HepG2 (cell line): Measurements from ENCODE around the gene CFL1. TPM values are rescaled to one million over a fixed set of nuclear protein-coding genes. Genes with fewer than 3 reads are reported as not detected.

ENCODE experiments used
- ATF7-NPFF ChIP-seq: sonication (generic); formaldehyde crosslinking; IDR thresholded peaks from 2 replicates; pipeline ENCODE4 v1.8.1; 2023; ENCODE audit warnings: mild to moderate bottlenecking, low read depth, missing genetic modification reagents, moderate library complexity
- CENPX ChIP-seq: sonication (generic); formaldehyde crosslinking; IDR thresholded peaks from 2 replicates; pipeline ENCODE4 v1.9.0; 2021; ENCODE audit warnings: mild to moderate bottlenecking, missing genetic modification reagents, moderate library complexity
- E2F5 ChIP-seq: sonication (generic); formaldehyde crosslinking; conservative IDR thresholded peaks from 2 replicates; pipeline ENCODE4 v1.4.0; 2020; ENCODE audit warnings: missing genetic modification reagents
- ETV6 ChIP-seq: sonication (generic); formaldehyde crosslinking; conservative IDR thresholded peaks from 2 replicates; pipeline ENCODE4 v1.4.0; 2020; ENCODE audit warnings: missing genetic modification reagents
- HHEX ChIP-seq: IDR thresholded peaks from 2 replicates; pipeline ENCODE4 v1.6.1; 2016; ENCODE audit warnings: control low read depth
- HNRNPH1 ChIP-seq: fragments of 200-400 bp; formaldehyde crosslinking; optimal IDR thresholded peaks from 2 replicates; pipeline ENCODE3; 2017; ENCODE audit warnings: mild to moderate bottlenecking, low read depth, low read length
- IKZF4 ChIP-seq: sonication (generic); formaldehyde crosslinking; IDR thresholded peaks from 2 replicates; pipeline ENCODE4 v1.5.1; 2020; ENCODE audit warnings: borderline replicate concordance, mild to moderate bottlenecking, low read depth, missing genetic modification reagents; ENCODE audit errors: not compliant biosample characterization
- PHF8 ChIP-seq: sonication (generic); formaldehyde crosslinking; IDR thresholded peaks from 2 replicates; pipeline ENCODE4 v1.5.0; 2020; ENCODE audit warnings: missing genetic modification reagents
- THAP11 ChIP-seq: IDR thresholded peaks from 2 replicates; pipeline ENCODE4 v1.6.1; 2016; ENCODE audit warnings: missing biosample characterization, missing genetic modification reagents
- ZIK1 ChIP-seq: sonication (generic); formaldehyde crosslinking; IDR thresholded peaks from 2 replicates; pipeline ENCODE4 v1.5.0; 2020; ENCODE audit warnings: mild to moderate bottlenecking, low read depth, missing genetic modification reagents, borderline replicate concordance
- ZNF136 ChIP-seq: sonication (generic); formaldehyde crosslinking; IDR thresholded peaks from 2 replicates; pipeline ENCODE4 v1.8.1; 2022; ENCODE audit warnings: low read depth, mild to moderate bottlenecking, moderate library complexity, missing genetic modification reagents
- ZNF574 ChIP-seq: sonication (generic); formaldehyde crosslinking; IDR thresholded peaks from 2 replicates; pipeline ENCODE4 v1.4.0; 2020; ENCODE audit warnings: missing genetic modification reagents
- ZNF746 ChIP-seq: sonication (generic); formaldehyde crosslinking; IDR thresholded peaks from 2 replicates; pipeline ENCODE4 v1.8.0; 2022; ENCODE audit warnings: mild to moderate bottlenecking, missing genetic modification reagents
- ZNF749 ChIP-seq: sonication (generic); formaldehyde crosslinking; IDR thresholded peaks from 2 replicates; pipeline ENCODE4 v1.8.0; 2022; ENCODE audit warnings: mild to moderate bottlenecking, missing genetic modification reagents, moderate library complexity, borderline replicate concordance
- ZNF883 ChIP-seq: sonication (generic); formaldehyde crosslinking; IDR thresholded peaks from 2 replicates; pipeline ENCODE4 v1.5.1; 2020; ENCODE audit warnings: mild to moderate bottlenecking, missing genetic modification reagents; ENCODE audit errors: not compliant biosample characterization
- ZZZ3 ChIP-seq: sonication (generic); formaldehyde crosslinking; IDR thresholded peaks from 2 replicates; pipeline ENCODE4 v1.4.0; 2020; ENCODE audit warnings: missing genetic modification reagents, mild to moderate bottlenecking, borderline replicate concordance
- polyA plus RNA-seq, 8 experiments: library from polyadenylated mRNA; depleted of rRNA in 3 of 8; stranded (reverse) in 7 of 8; unstranded in 1 of 8; fragments of >200 nt; fragmentation: Illumina TruSeq in 4 of 8; extraction: Trizol in 4 of 8; gene quantifications; 2 replicates each; pipeline versions ENCODE4 v1.2.1 to v1.2.3, GENCODE V29; 2011 to 2016; ENCODE audit warnings: low read depth in 4 of 8, missing spikeins in 1 of 8, mixed read lengths in 1 of 8; ENCODE audit not compliant: insufficient read depth in 1 of 8
- total RNA-seq, 5 experiments: library from RNA; depleted of rRNA; stranded (reverse); fragments of >200 nt; fragmentation: Illumina TruSeq; extraction: Trizol; gene quantifications; 2 replicates each; pipeline ENCODE4 v1.2.3, GENCODE V29; 2016; ENCODE audit warnings: low read depth in 1 of 5
- TF ChIP-seq, protein P1 (sequence below): sonication (generic); formaldehyde crosslinking; IDR thresholded peaks from 2 replicates; pipeline ENCODE4 v1.5.1; 2020; ENCODE audit warnings: mild to moderate bottlenecking, missing genetic modification reagents, moderate library complexity
- TF ChIP-seq, protein P2 (sequence below): sonication (generic); formaldehyde crosslinking; IDR thresholded peaks from 2 replicates; pipeline ENCODE4 v1.4.0; 2020; ENCODE audit warnings: missing genetic modification reagents

Gene CFL1
- total and polyA plus RNA-seq, 2 of the 13 experiments (the other 11 are each of a cell fraction or from before 2014, with no cell fraction given): 379 to 383 TPM

DNA sequence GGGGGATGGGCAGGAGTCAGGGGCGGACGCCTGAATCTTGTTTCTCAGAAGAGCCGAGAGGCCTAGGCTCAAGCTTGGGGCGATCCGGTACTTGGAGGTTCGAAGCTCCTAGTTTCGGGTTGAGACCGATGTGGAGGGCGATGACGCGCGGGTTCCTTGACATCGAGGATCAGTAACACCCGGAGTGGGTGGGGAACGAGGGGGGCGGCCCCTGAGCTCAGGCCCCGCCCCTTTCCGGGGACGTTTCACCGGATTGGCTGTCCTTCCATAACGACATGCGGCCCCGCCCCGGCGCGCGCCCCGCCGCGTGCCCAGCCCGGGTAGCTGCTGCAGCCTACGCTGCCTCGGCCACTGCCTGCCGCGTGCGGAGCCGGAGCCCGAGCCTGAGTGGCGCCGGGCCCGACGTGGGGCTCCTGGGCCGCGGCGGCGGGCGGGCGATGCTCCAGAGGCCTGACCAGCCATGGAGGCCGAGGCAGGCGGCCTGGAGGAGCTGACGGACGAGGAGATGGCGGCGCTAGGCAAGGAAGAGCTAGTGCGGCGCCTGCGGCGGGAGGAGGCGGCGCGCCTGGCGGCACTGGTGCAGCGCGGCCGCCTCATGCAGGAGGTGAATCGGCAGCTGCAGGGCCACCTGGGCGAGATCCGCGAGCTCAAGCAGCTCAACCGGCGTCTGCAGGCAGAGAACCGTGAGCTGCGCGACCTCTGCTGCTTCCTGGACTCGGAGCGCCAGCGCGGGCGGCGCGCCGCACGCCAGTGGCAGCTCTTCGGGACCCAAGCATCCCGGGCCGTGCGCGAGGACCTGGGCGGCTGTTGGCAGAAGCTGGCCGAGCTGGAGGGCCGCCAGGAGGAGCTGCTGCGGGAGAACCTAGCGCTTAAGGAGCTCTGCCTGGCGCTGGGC lies 32.6 kb upstream of the CFL1 start, which contains the start of gene CCDC85B (continued):
- no peak for TF ChIP-seq E2F5 (CRISPR knock-in tag)
- peak; percentile 19 for TF ChIP-seq IKZF4
- peak; percentile 79 for TF ChIP-seq ATF7-NPFF (CRISPR knock-in tag)
- TF ChIP-seq ZIK1 (CRISPR knock-in tag): peak; percentile 96
- TF ChIP-seq CENPX (CRISPR knock-in tag): no peak
- peak; percentile 67 for TF ChIP-seq PHF8 (CRISPR knock-in tag)
- no peak for TF ChIP-seq HNRNPH1
- 0 out of 2 replicates have a peak, but pooled peaks have one; percentile 24 for TF ChIP-seq ETV6
- TF ChIP-seq HHEX (CRISPR knock-in tag): no peak
- TF ChIP-seq ZNF574 (CRISPR knock-in tag): peak; percentile 80
- peak; percentile 68 for TF ChIP-seq THAP11 (CRISPR knock-in tag)
- peak; percentile 72; the same call in 1 of the 2 replicates for TF ChIP-seq ZNF749 (CRISPR knock-in tag)
- TF ChIP-seq ZNF136 (CRISPR knock-in tag): no peak; the same call in 1 of the 2 replicates
- no peak for TF ChIP-seq ZNF883 (CRISPR knock-in tag)
- 0 out of 2 replicates have a peak, but pooled peaks have one; percentile 29 for TF ChIP-seq ZZZ3 (CRISPR knock-in tag)
- TF ChIP-seq, protein P1, sequence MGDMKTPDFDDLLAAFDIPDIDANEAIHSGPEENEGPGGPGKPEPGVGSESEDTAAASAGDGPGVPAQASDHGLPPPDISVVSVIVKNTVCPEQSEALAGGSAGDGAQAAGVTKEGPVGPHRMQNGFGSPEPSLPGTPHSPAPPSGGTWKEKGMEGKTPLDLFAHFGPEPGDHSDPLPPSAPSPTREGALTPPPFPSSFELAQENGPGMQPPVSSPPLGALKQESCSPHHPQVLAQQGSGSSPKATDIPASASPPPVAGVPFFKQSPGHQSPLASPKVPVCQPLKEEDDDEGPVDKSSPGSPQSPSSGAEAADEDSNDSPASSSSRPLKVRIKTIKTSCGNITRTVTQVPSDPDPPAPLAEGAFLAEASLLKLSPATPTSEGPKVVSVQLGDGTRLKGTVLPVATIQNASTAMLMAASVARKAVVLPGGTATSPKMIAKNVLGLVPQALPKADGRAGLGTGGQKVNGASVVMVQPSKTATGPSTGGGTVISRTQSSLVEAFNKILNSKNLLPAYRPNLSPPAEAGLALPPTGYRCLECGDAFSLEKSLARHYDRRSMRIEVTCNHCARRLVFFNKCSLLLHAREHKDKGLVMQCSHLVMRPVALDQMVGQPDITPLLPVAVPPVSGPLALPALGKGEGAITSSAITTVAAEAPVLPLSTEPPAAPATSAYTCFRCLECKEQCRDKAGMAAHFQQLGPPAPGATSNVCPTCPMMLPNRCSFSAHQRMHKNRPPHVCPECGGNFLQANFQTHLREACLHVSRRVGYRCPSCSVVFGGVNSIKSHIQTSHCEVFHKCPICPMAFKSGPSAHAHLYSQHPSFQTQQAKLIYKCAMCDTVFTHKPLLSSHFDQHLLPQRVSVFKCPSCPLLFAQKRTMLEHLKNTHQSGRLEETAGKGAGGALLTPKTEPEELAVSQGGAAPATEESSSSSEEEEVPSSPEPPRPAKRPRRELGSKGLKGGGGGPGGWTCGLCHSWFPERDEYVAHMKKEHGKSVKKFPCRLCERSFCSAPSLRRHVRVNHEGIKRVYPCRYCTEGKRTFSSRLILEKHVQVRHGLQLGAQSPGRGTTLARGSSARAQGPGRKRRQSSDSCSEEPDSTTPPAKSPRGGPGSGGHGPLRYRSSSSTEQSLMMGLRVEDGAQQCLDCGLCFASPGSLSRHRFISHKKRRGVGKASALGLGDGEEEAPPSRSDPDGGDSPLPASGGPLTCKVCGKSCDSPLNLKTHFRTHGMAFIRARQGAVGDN: peak; percentile 91
- TF ChIP-seq, protein P2, sequence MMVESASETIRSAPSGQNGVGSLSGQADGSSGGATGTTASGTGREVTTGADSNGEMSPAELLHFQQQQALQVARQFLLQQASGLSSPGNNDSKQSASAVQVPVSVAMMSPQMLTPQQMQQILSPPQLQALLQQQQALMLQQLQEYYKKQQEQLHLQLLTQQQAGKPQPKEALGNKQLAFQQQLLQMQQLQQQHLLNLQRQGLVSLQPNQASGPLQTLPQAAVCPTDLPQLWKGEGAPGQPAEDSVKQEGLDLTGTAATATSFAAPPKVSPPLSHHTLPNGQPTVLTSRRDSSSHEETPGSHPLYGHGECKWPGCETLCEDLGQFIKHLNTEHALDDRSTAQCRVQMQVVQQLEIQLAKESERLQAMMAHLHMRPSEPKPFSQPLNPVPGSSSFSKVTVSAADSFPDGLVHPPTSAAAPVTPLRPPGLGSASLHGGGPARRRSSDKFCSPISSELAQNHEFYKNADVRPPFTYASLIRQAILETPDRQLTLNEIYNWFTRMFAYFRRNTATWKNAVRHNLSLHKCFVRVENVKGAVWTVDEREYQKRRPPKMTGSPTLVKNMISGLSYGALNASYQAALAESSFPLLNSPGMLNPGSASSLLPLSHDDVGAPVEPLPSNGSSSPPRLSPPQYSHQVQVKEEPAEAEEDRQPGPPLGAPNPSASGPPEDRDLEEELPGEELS (CRISPR knock-in tag): 0 out of 2 replicates have a peak, but pooled peaks have one; percentile 19
- TF ChIP-seq ZNF746 (CRISPR knock-in tag): no peak; the same call in 1 of the 2 replicates
